Measurements from ENCODE around the gene CDHR2.

GRCh38 chr5:176545388-176545736 lies 3.8 kb upstream of the CDHR2 start:
- no peak for TF ChIP-seq CTCF (IDR thresholded peaks at IDR 0.05)
- no peak for TF ChIP-seq POLR2A (IDR thresholded peaks at IDR 0.05)
- no peak for TF ChIP-seq POLR2AphosphoS5 (IDR thresholded peaks at IDR 0.05)
